Effector memory CD4-positive, alpha-beta T cell (primary cell): ENCODE measurements around the gene MUC5B.

Experiments used
- DNase-seq, 3 donors: peaks; one replicate each; pipeline ENCODE4 v3.0.0-alpha.2; 2020
- H3K27ac ChIP-seq: 2 replicates; pipeline ENCODE4 v1.7.0; 2013; ENCODE audit warnings: mild to moderate bottlenecking, low read length, moderate library complexity; ENCODE audit not compliant: insufficient read depth, poor library complexity, severe bottlenecking
- H3K27me3 ChIP-seq: replicated peaks from 2 replicates; pipeline ENCODE4 v1.7.0; 2013; ENCODE audit warnings: mild to moderate bottlenecking, low read length; ENCODE audit not compliant: insufficient read depth, control insufficient read depth, poor library complexity, severe bottlenecking
- H3K36me3 ChIP-seq: 2 replicates; pipeline ENCODE4 v1.7.0; 2013; ENCODE audit warnings: mild to moderate bottlenecking, low read length, moderate library complexity; ENCODE audit not compliant: control insufficient read depth, insufficient read depth
- H3K4me1 ChIP-seq: 2 replicates; pipeline ENCODE4 v1.7.0; 2013; ENCODE audit warnings: low read length, mild to moderate bottlenecking; ENCODE audit not compliant: control insufficient read depth, insufficient read depth, poor library complexity, severe bottlenecking
- H3K4me3 ChIP-seq: 2 replicates; pipeline ENCODE4 v1.7.0; 2013; ENCODE audit warnings: low read length, low read depth, mild to moderate bottlenecking; ENCODE audit not compliant: insufficient read depth, poor library complexity, severe bottlenecking
- H3K9me3 ChIP-seq: 2 replicates; pipeline ENCODE4 v1.7.0; 2013; ENCODE audit warnings: mild to moderate bottlenecking, low read length, moderate library complexity; ENCODE audit not compliant: control insufficient read depth

MUC5B gene

GRCh38 chr11:1223346-1224110, 662 bp downstream of the MUC5B start:
- no peak overlapping the region for H3K27ac ChIP-seq
- no peak overlapping the region for H3K4me3 ChIP-seq
- no peak for DNase-seq
- H3K27me3 ChIP-seq: no peaks in the 10 kb centered on the region
- no peaks in the 10 kb centered on the region for H3K36me3 ChIP-seq
- H3K4me1 ChIP-seq: no peaks in the 10 kb centered on the region
- H3K9me3 ChIP-seq: no peaks in the 10 kb centered on the region

GRCh38 chr11:1224111-1224490, 1.2 kb downstream of the MUC5B start:
- no peaks in the 10 kb centered on the region for H3K36me3 ChIP-seq
- no peak for DNase-seq
- H3K27ac ChIP-seq: no peak overlapping the region
- H3K4me1 ChIP-seq: no peaks in the 10 kb centered on the region
- H3K4me3 ChIP-seq: no peak overlapping the region
- H3K27me3 ChIP-seq: no peaks in the 10 kb centered on the region
- H3K9me3 ChIP-seq: no peaks in the 10 kb centered on the region

GRCh38 chr11:1224491-1225385, 1.9 kb downstream of the MUC5B start:
- Histone ChIP-seq H3K27me3 (no peaks in the 10 kb centered on the region), H3K4me1 (no peaks in the 10 kb centered on the region), H3K27ac (no peak overlapping the region)

GRCh38 chr11:1225386-1226225, 2.7 kb downstream of the MUC5B start:
- no peaks in the 10 kb centered on the region for H3K9me3 ChIP-seq
- no peak overlapping the region for H3K27ac ChIP-seq
- H3K4me3 ChIP-seq: no peak overlapping the region
- no peaks in the 10 kb centered on the region for H3K4me1 ChIP-seq
- H3K27me3 ChIP-seq: no peaks in the 10 kb centered on the region
- H3K36me3 ChIP-seq: no peaks in the 10 kb centered on the region
- no peak for DNase-seq

More at GRCh38 chr11:1224491-1225385, 1.9 kb downstream of the MUC5B start:
- Histone ChIP-seq H3K36me3 (no peaks in the 10 kb centered on the region), H3K4me3 (no peak overlapping the region), H3K9me3 (no peaks in the 10 kb centered on the region)
- no peak for DNase-seq

GRCh38 chr11:1226226-1226985, 3.5 kb downstream of the MUC5B start:
- Histone ChIP-seq H3K36me3 (no peaks in the 10 kb centered on the region), H3K27ac (no peak overlapping the region), H3K27me3 (no peaks in the 10 kb centered on the region), H3K9me3 (no peaks in the 10 kb centered on the region), H3K4me3 (no peak overlapping the region), H3K4me1 (no peaks in the 10 kb centered on the region)
- DNase-seq: no peak

GRCh38 chr11:1226986-1227550, 4.2 kb downstream of the MUC5B start:
- no peak for DNase-seq
- no peaks in the 10 kb centered on the region for H3K27me3 ChIP-seq
- H3K4me3 ChIP-seq: no peak overlapping the region

GRCh38 chr11:1227551-1228100, 4.8 kb downstream of the MUC5B start:
- Histone ChIP-seq H3K4me3 (no peak overlapping the region), H3K36me3 (no peaks in the 10 kb centered on the region), H3K9me3 (no peaks in the 10 kb centered on the region), H3K4me1 (no peaks in the 10 kb centered on the region), H3K27me3 (no peaks in the 10 kb centered on the region), H3K27ac (no peak overlapping the region)
- no peak for DNase-seq

More at GRCh38 chr11:1226986-1227550, 4.2 kb downstream of the MUC5B start:
- Histone ChIP-seq H3K27ac (no peak overlapping the region), H3K9me3 (no peaks in the 10 kb centered on the region), H3K4me1 (no peaks in the 10 kb centered on the region), H3K36me3 (no peaks in the 10 kb centered on the region)

GRCh38 chr11:1228101-1228821, 5.4 kb downstream of the MUC5B start:
- Histone ChIP-seq H3K36me3 (no peaks in the 10 kb centered on the region), H3K4me1 (no peaks in the 10 kb centered on the region), H3K9me3 (no peaks in the 10 kb centered on the region), H3K27me3 (no peaks in the 10 kb centered on the region), H3K27ac (no peak overlapping the region), H3K4me3 (no peak overlapping the region)
- DNase-seq: no peak
